GM12878 (cell line): ENCODE data around the gene HDAC8. TPM values are rescaled to one million over a fixed set of nuclear protein-coding genes. Genes with fewer than 3 reads are reported as not detected.

Experiments used
- ATAC-seq: fragments of 200-7000 bp; cut with Tn5 transposase; 3 replicates; pipeline ENCODE4 v1.9.1; 2020; ENCODE audit warnings: mild to moderate bottlenecking, moderate library complexity
- BruUV-seq: library from RNA; stranded (reverse); fragments of 400-500 nt; replicated peaks from 2 replicates; lab custom pipeline; 2021; lab: Mats Ljungman, UMichigan
- CTCF ChIA-PET: fragments of 300-600 bp; sonication (Branson Sonifier 250); formaldehyde crosslinking; extraction: SDS; loops from one replicate; lab custom pipeline; 2021; ENCODE audit warnings: inconsistent platforms; lab: Yijun Ruan, JAX
- POLR2A ChIA-PET: fragments of 350-600 bp; formaldehyde crosslinking; extraction: SDS; loops from one replicate; lab custom pipeline; 2021; ENCODE audit warnings: inconsistent platforms; lab: Charles Lee
- RAD21 ChIA-PET: fragments of 300-600 bp; sonication (Branson Sonifier 250); formaldehyde crosslinking; loops from one replicate; lab custom pipeline; 2023; ENCODE audit warnings: antibody characterized with exemption; ENCODE audit not compliant: unreplicated experiment; lab: Charles Lee
- SMC1A ChIA-PET: fragments of 300-600 bp; sonication (Branson Sonifier 250); formaldehyde crosslinking; loops from one replicate; lab custom pipeline; 2023; ENCODE audit not compliant: unreplicated experiment, uncharacterized antibody; lab: Charles Lee
- DNase-seq: peaks from one replicate; pipeline ENCODE4 v3.0.0-alpha.2; 2011; ENCODE audit warnings: low read depth, low spot score
- FAIRE-seq: peaks from 3 replicates; lab custom pipeline; 2011; peaks lifted over from hg19 to GRCh38; lab: Jason Lieb, UNC
- H2AFZ ChIP-seq: 2 replicates; pipeline ENCODE4 v1.6.0; 2011; ENCODE audit warnings: low read depth, low read length, control low read depth; ENCODE audit not compliant: control insufficient read depth
- H3K27ac ChIP-seq: 2 replicates; pipeline ENCODE4 v1.5.1; 2011; ENCODE audit warnings: control low read depth; ENCODE audit not compliant: control insufficient read depth, insufficient read depth
- H3K27me3 ChIP-seq, 2 experiments: replicated peaks in 1 of 2; 2 replicates each; pipeline versions ENCODE4 v1.6.0 to v1.6.1; 2011; ENCODE audit warnings: low read length in 1 of 2; ENCODE audit not compliant: control insufficient read depth in 2 of 2, insufficient read depth in 2 of 2
- H3K36me3 ChIP-seq, 2 experiments: 2 replicates each; pipeline ENCODE4 v1.5.1; 2011; ENCODE audit warnings: low read length in 1 of 2; ENCODE audit not compliant: control insufficient read depth in 2 of 2, insufficient read depth in 2 of 2
- H3K4me1 ChIP-seq: 2 replicates; pipeline ENCODE4 v1.6.1; 2011; ENCODE audit warnings: mild to moderate bottlenecking, low read length, moderate library complexity, mixed read lengths; ENCODE audit not compliant: control insufficient read depth, insufficient read depth
- H3K4me2 ChIP-seq: 2 replicates; pipeline ENCODE4 v1.6.0; 2011; ENCODE audit warnings: control low read depth; ENCODE audit not compliant: control insufficient read depth, insufficient read depth
- H3K4me3 ChIP-seq: fragments of 200-600 bp; sonication (generic); 2 replicates; pipeline ENCODE4 v1.5.1; 2016
- H3K79me2 ChIP-seq: 2 replicates; pipeline ENCODE4 v1.6.0; 2011; ENCODE audit warnings: low read length; ENCODE audit not compliant: control insufficient read depth, insufficient read depth
- H3K9ac ChIP-seq: 2 replicates; pipeline ENCODE4 v1.8.0; 2011; ENCODE audit warnings: low read length, control low read depth, mixed read lengths; ENCODE audit not compliant: control insufficient read depth, insufficient read depth
- H3K9me3 ChIP-seq: replicated peaks from 3 replicates; pipeline ENCODE4 v1.5.1; 2011; ENCODE audit warnings: mild to moderate bottlenecking, low read length; ENCODE audit not compliant: control insufficient read depth, insufficient read depth
- H4K20me1 ChIP-seq: 2 replicates; pipeline ENCODE4 v1.6.0; 2011; ENCODE audit not compliant: control insufficient read depth, insufficient read depth
- BCL11A ChIP-seq: IDR thresholded peaks from 2 replicates; pipeline ENCODE4 v1.6.1; 2011; ENCODE audit warnings: low read depth, low read length
- CUX1 ChIP-seq: IDR thresholded peaks from 2 replicates; pipeline ENCODE4 v1.6.1; 2012; ENCODE audit warnings: improper control_type of control experiment, low read depth, low read length; ENCODE audit not compliant: insufficient replicate concordance
- EGR1 ChIP-seq, 2 experiments: IDR thresholded peaks; 1 replicate in 1 of 2; 2 replicates in 1 of 2; pipeline ENCODE4 v1.6.1; 2011 to 2012; ENCODE audit warnings: low read depth in 2 of 2, low read length in 2 of 2, borderline replicate concordance in 1 of 2, mild to moderate bottlenecking in 1 of 2, moderate library complexity in 1 of 2
- ETV6 ChIP-seq, 2 experiments: fragments of 450-650 bp in 1 of 2; IDR thresholded peaks in 1 of 2; conservative IDR thresholded peaks in 1 of 2; 2 replicates each; pipeline ENCODE4 v1.6.1; 2014; ENCODE audit warnings: antibody characterized with exemption in 1 of 2, borderline replicate concordance in 1 of 2, low read depth in 1 of 2, mild to moderate bottlenecking in 1 of 2, moderate library complexity in 1 of 2
- HDGF ChIP-seq: fragments of 450-650 bp; IDR thresholded peaks from 2 replicates; pipeline ENCODE4 v1.6.1; 2016; ENCODE audit warnings: antibody characterized with exemption
- MTA2 ChIP-seq: fragments of 450-650 bp; IDR thresholded peaks from 2 replicates; pipeline ENCODE4 v1.6.1; 2016; ENCODE audit warnings: low read depth, mild to moderate bottlenecking, moderate library complexity
- MYB ChIP-seq: fragments of 150-350 bp; IDR thresholded peaks from 2 replicates; pipeline ENCODE4 v1.6.1; 2014; ENCODE audit warnings: mild to moderate bottlenecking, low read depth, low read length, borderline replicate concordance
- NFYA ChIP-seq: IDR thresholded peaks from 2 replicates; pipeline ENCODE4 v1.6.1; 2011; ENCODE audit warnings: low read depth, mild to moderate bottlenecking, low read length, improper control_type of control experiment, borderline replicate concordance
- NRF1 ChIP-seq: conservative IDR thresholded peaks from 2 replicates; pipeline ENCODE4 v1.6.1; 2011; ENCODE audit warnings: mild to moderate bottlenecking, low read depth, low read length, improper control_type of control experiment
- POLR2A ChIP-seq: IDR thresholded peaks from 2 replicates; pipeline ENCODE4 v1.6.1; 2011; ENCODE audit warnings: low read depth, mild to moderate bottlenecking, low read length
- RBBP5 ChIP-seq: fragments of 200-600 bp; sonication (generic); conservative IDR thresholded peaks from 2 replicates; pipeline ENCODE4 v1.6.1; 2016
- RFX5 ChIP-seq: IDR thresholded peaks from 2 replicates; pipeline ENCODE4 v1.6.1; 2011; ENCODE audit warnings: low read depth, low read length, improper control_type of control experiment
- SIN3A ChIP-seq: IDR thresholded peaks from 2 replicates; pipeline ENCODE4 v1.6.1; 2012; ENCODE audit warnings: low read depth, low read length, improper control_type of control experiment
- SIX5 ChIP-seq: IDR thresholded peaks from 2 replicates; pipeline ENCODE4 v1.6.1; 2011; ENCODE audit warnings: mild to moderate bottlenecking, low read depth, low read length, moderate library complexity; ENCODE audit not compliant: severe bottlenecking
- SREBF2 ChIP-seq: IDR thresholded peaks from 2 replicates; pipeline ENCODE4 v1.6.1; 2012; ENCODE audit warnings: mild to moderate bottlenecking, low read length
- SUZ12 ChIP-seq: fragments of 200-600 bp; sonication (generic); IDR thresholded peaks from one replicate; pipeline ENCODE4 v1.6.1; 2018; ENCODE audit warnings: antibody characterized with exemption, mild to moderate bottlenecking; ENCODE audit not compliant: unreplicated experiment
- YBX1 ChIP-seq: fragments of 450-650 bp; IDR thresholded peaks from 2 replicates; pipeline ENCODE4 v1.6.1; 2016; ENCODE audit warnings: antibody characterized with exemption
- ZBTB11 ChIP-seq: fragments of 450-650 bp; formaldehyde crosslinking; IDR thresholded peaks from 2 replicates; pipeline ENCODE4 v1.5.0; 2022; ENCODE audit warnings: mild to moderate bottlenecking, missing genetic modification characterization
- ZNF384 ChIP-seq: IDR thresholded peaks from 2 replicates; pipeline ENCODE4 v1.6.1; 2012; ENCODE audit warnings: low read depth, mild to moderate bottlenecking, low read length, improper control_type of control experiment, borderline replicate concordance
- WGBS: methylation state at CpG from one replicate; pipeline ENCODE4 v1.1.6; 2016; ENCODE audit warnings: low lambda C conversion rate; ENCODE audit not compliant: insufficient replicate concordance, insufficient coverage; ENCODE audit errors: missing lambda C conversion rate; 5-methylcytosine and 5-hydroxymethylcytosine counted together
- in situ Hi-C: fragments of 300-500 bp; cut with MboI; formaldehyde crosslinking; loops from 9 replicates; pipeline ENCODE4 v1.14.3; 2018; ENCODE audit warnings: mixed read lengths
- intact Hi-C: fragments of 100-400 bp; cut with micrococcal nuclease; formaldehyde crosslinking; loops from one replicate; pipeline ENCODE4 v1.14.2; 2022; ENCODE audit not compliant: unreplicated experiment
- polyA plus RNA-seq, 11 experiments: library from polyadenylated mRNA; depleted of rRNA in 4 of 11; unstranded in 6 of 11; stranded (reverse) in 5 of 11; fragments of >200 nt; fragmentation: Nextera tagmentation in 4 of 11; fragmentation: Illumina TruSeq in 1 of 11; extraction: Ambion mirVana in 4 of 11; extraction: Trizol in 1 of 11; gene quantifications; 1 replicate in 1 of 11; 2 replicates in 10 of 11; pipeline versions ENCODE4 v1.2.1 to v1.2.3, GENCODE V29; 2011 to 2016; ENCODE audit warnings: inconsistent platforms in 2 of 11, missing spikeins in 2 of 11, low read depth in 1 of 11
- total RNA-seq, 4 experiments: library from RNA; depleted of rRNA in 3 of 4; stranded (reverse); fragments of >200 nt in 3 of 4; fragmentation: Illumina TruSeq in 1 of 4; extraction: Trizol in 1 of 4; gene quantifications; 2 replicates each; pipeline versions ENCODE4 v1.2.1 to v1.2.3, GENCODE V29; 2013 to 2021

HDAC8 gene
- total and polyA plus RNA-seq, 10 of the 15 experiments (the other 5 are each of a cell fraction or from before 2014, with no cell fraction given) = 18.1 to 34.7 (median 29.1) TPM

- DNase-seq (no peak), FAIRE-seq (no peak), ATAC-seq (no peak)
- no peaks in the 10 kb centered on the region for H3K4me1 ChIP-seq
- no peaks in the 10 kb centered on the region for H3K79me2 ChIP-seq
- H3K9ac ChIP-seq = no peak overlapping the region
- no peak overlapping the region for H3K4me2 ChIP-seq
- H3K9me3 ChIP-seq = no peaks in the 10 kb centered on the region
- WGBS = 48% methylated on average over 8 of the region's 8 CpGs
- BruUV-seq = no TSS peak
- SMC1A ChIA-PET = no interaction called here
- no peak overlapping the region for H3K4me3 ChIP-seq
- no peak for TF ChIP-seq RBBP5
- TF ChIP-seq RFX5 = no peak
- TF ChIP-seq MYB = no peak
- TF ChIP-seq CUX1 = no peak
- TF ChIP-seq ZBTB11 = no peak
- TF ChIP-seq MTA2 = no peak
- TF ChIP-seq ZNF384 = no peak
- no peak for TF ChIP-seq SIX5
- TF ChIP-seq SUZ12 = no peak
- no peak for TF ChIP-seq SIN3A
- no peak for TF ChIP-seq EGR1 (IDR thresholded peaks at IDR 0.05; ENCODE audit: borderline replicate concordance in 1 of 2, low read depth in 2 of 2, low read length in 2 of 2)
- TF ChIP-seq HDGF = no peak
- no peak for TF ChIP-seq ETV6 (conservative IDR thresholded peaks at IDR 0.05 in 1 of 2, IDR thresholded peaks at IDR 0.05 in 1 of 2; ENCODE audit: borderline replicate concordance in 1 of 2, low read depth in 1 of 2)
- TF ChIP-seq NFYA = no peak
- no peak for TF ChIP-seq NRF1
- no peak for TF ChIP-seq POLR2A
- no peak for TF ChIP-seq SREBF2
- no peak for TF ChIP-seq YBX1
- TF ChIP-seq BCL11A = no peak
- no peaks in the 10 kb centered on the region for H4K20me1 ChIP-seq
- intact Hi-C loops (no loop called here), in situ Hi-C loops (no loop called here)
- H3K36me3 ChIP-seq = no peaks in the 10 kb centered on the region
- H3K27ac ChIP-seq = no peak overlapping the region
- POLR2A ChIA-PET = no interaction called here
- no peaks in the 10 kb centered on the region for H3K27me3 ChIP-seq
- RAD21 ChIA-PET = no interaction called here
- CTCF ChIA-PET = no interaction called here
- no peak overlapping the region for H2AFZ ChIP-seq
These were observed 203.8 kb downstream of the HDAC8 start for GRCh38 chrX:72368796-72369195.
